HCT116 (cell line): ENCODE data around the gene ARHGEF39. TPM values are rescaled to one million over a fixed set of nuclear protein-coding genes. Genes with fewer than 3 reads are reported as not detected.

Experiments
- ATAC-seq: fragments of 200-7000 bp; cut with Tn5 transposase; 2 replicates; pipeline ENCODE4 v1.9.1; 2020; ENCODE audit warnings: mild to moderate bottlenecking, moderate library complexity
- BruUV-seq: library from RNA; stranded (reverse); fragments of 400-500 nt; replicated peaks from 2 replicates; lab custom pipeline; 2021; lab: Mats Ljungman, UMichigan
- CTCF ChIA-PET: fragments of 300-600 bp; sonication (Branson Sonifier 250); formaldehyde crosslinking; loops from one replicate; lab custom pipeline; 2021; ENCODE audit warnings: antibody characterized with exemption; lab: Charles Lee
- POLR2A ChIA-PET: fragments of 300-600, 350-600 bp; sonication (Branson Sonifier 250); formaldehyde crosslinking; loops from one replicate; lab custom pipeline; 2021; ENCODE audit warnings: antibody characterized with exemption; lab: Charles Lee
- RAD21 ChIA-PET, 2 experiments: fragments of 300-600 bp; sonication (Branson Sonifier 250); formaldehyde crosslinking; loops; one replicate each; lab custom pipeline; 2023; ENCODE audit warnings: low total read pairs in 2 of 2; ENCODE audit not compliant: uncharacterized antibody in 2 of 2, unreplicated experiment in 2 of 2, low non-redundant PET in 1 of 2; lab: Charles Lee
- DNase-seq: peaks from one replicate; pipeline ENCODE4 v3.0.0-alpha.2; 2010; ENCODE audit warnings: low read depth, low spot score
- H2AFZ ChIP-seq: fragments of 200-600 bp; shearing (Covaris generic), sonication (generic); 2 replicates; pipeline ENCODE4 v1.6.1; 2017; ENCODE audit warnings: low read depth, mixed run types, mixed read lengths, antibody characterized with exemption, low read length; ENCODE audit not compliant: poor library complexity, severe bottlenecking
- H3K27ac ChIP-seq: 2 replicates; pipeline ENCODE4 v1.5.1; 2012; ENCODE audit warnings: low read depth, low read length
- H3K27me3 ChIP-seq: fragments of 200-600 bp; sonication (generic); 2 replicates; pipeline ENCODE4 v1.6.1; 2016; ENCODE audit warnings: mixed run types, low read length, mixed read lengths; ENCODE audit not compliant: insufficient read depth
- H3K36me3 ChIP-seq, 2 experiments: fragments of 200-500 bp in 1 of 2; fragments of 200-600 bp in 1 of 2; sonication (Bioruptor generic) in 1 of 2; sonication (generic) in 1 of 2; 2 replicates each; pipeline versions ENCODE4 v1.5.1 to v1.6.1; 2014 to 2016; ENCODE audit warnings: low read length in 2 of 2, inconsistent platforms in 1 of 2, mixed read lengths in 1 of 2, mixed run types in 1 of 2; ENCODE audit not compliant: insufficient read depth in 2 of 2, control insufficient read depth in 1 of 2
- H3K4me1 ChIP-seq, 2 experiments: fragments of 200-600 bp in 1 of 2; sonication (generic) in 1 of 2; 2 replicates each; pipeline versions ENCODE4 v1.5.1 to v1.6.1; 2012 to 2017; ENCODE audit warnings: low read length in 2 of 2, inconsistent platforms in 1 of 2, mild to moderate bottlenecking in 1 of 2, mixed read lengths in 1 of 2, mixed run types in 1 of 2, moderate library complexity in 1 of 2; ENCODE audit not compliant: insufficient read depth in 2 of 2, control insufficient read depth in 1 of 2
- H3K4me2 ChIP-seq: fragments of 200-600 bp; sonication (generic); 2 replicates; pipeline ENCODE4 v1.6.1; 2017; ENCODE audit warnings: mixed run types, low read length, mixed read lengths
- H3K4me3 ChIP-seq, 2 experiments: fragments of 200-600 bp in 1 of 2; sonication (generic) in 1 of 2; replicated peaks in 1 of 2; 2 replicates each; pipeline ENCODE4 v1.5.1; 2011 to 2016; ENCODE audit warnings: low read length in 2 of 2, control low read depth in 1 of 2, low read depth in 1 of 2, mild to moderate bottlenecking in 1 of 2, mixed read lengths in 1 of 2, mixed run types in 1 of 2
- H3K79me2 ChIP-seq: fragments of 200-600 bp; sonication (generic); 2 replicates; pipeline ENCODE4 v1.6.1; 2017; ENCODE audit warnings: mild to moderate bottlenecking, mixed run types, low read length, moderate library complexity, mixed read lengths; ENCODE audit not compliant: insufficient read depth
- H3K9ac ChIP-seq: fragments of 200-600 bp; sonication (generic); 2 replicates; pipeline ENCODE4 v1.6.1; 2016; ENCODE audit warnings: low read length, mixed read lengths
- H3K9me2 ChIP-seq: fragments of 200-600 bp; sonication (generic), shearing (Covaris generic); 2 replicates; pipeline ENCODE4 v1.6.1; 2017; ENCODE audit warnings: mixed run types, mild to moderate bottlenecking, moderate library complexity; ENCODE audit not compliant: insufficient read depth
- H3K9me3 ChIP-seq, 2 experiments: fragments of 200-500 bp in 1 of 2; fragments of 200-600 bp in 1 of 2; sonication (Bioruptor generic) in 1 of 2; sonication (generic) in 1 of 2; 2 replicates each; pipeline ENCODE4 v1.6.1; 2014 to 2017; ENCODE audit warnings: low read length in 2 of 2, mixed read lengths in 2 of 2, inconsistent platforms in 1 of 2, low read depth in 1 of 2, mild to moderate bottlenecking in 1 of 2, mixed run types in 1 of 2, moderate library complexity in 1 of 2; ENCODE audit not compliant: control insufficient read depth in 1 of 2, insufficient read depth in 1 of 2
- H4K20me1 ChIP-seq: fragments of 200-600 bp; sonication (generic), shearing (Covaris generic); 2 replicates; pipeline ENCODE4 v1.6.1; 2017; ENCODE audit warnings: mixed run types, mild to moderate bottlenecking, moderate library complexity; ENCODE audit not compliant: insufficient read depth
- CBX3 ChIP-seq: IDR thresholded peaks from 2 replicates; pipeline ENCODE4 v1.6.1; 2012; ENCODE audit warnings: low read depth
- CEBPB ChIP-seq: IDR thresholded peaks from 2 replicates; pipeline ENCODE4 v1.6.1; 2012; ENCODE audit warnings: low read depth
- EGR1 ChIP-seq: IDR thresholded peaks from 2 replicates; pipeline ENCODE4 v1.6.1; 2012; ENCODE audit warnings: low read depth
- ELF1 ChIP-seq: IDR thresholded peaks from 2 replicates; pipeline ENCODE4 v1.6.1; 2012; ENCODE audit warnings: low read depth, borderline replicate concordance
- EZH2 ChIP-seq: fragments of 200-600 bp; sonication (generic); IDR thresholded peaks from 2 replicates; pipeline ENCODE4 v1.6.1; 2017; ENCODE audit warnings: antibody characterized with exemption, mixed run types
- EZH2phosphoT487 ChIP-seq: fragments of 200-600 bp; IDR thresholded peaks from 2 replicates; pipeline ENCODE4 v1.6.1; 2018; ENCODE audit warnings: antibody characterized with exemption, borderline replicate concordance
- FOSL1 ChIP-seq: IDR thresholded peaks from 2 replicates; pipeline ENCODE4 v1.6.1; 2012; ENCODE audit warnings: low read depth
- JUND ChIP-seq: IDR thresholded peaks from 2 replicates; pipeline ENCODE4 v1.6.1; 2012
- POLR2A ChIP-seq: IDR thresholded peaks from 2 replicates; pipeline ENCODE4 v1.7.0; 2011; ENCODE audit warnings: borderline replicate concordance; ENCODE audit not compliant: insufficient read depth, insufficient read length; ENCODE audit errors: extremely low read depth
- POLR2AphosphoS5 ChIP-seq: IDR thresholded peaks from 2 replicates; pipeline ENCODE4 v1.6.1; 2011; ENCODE audit warnings: mild to moderate bottlenecking, low read depth, low read length, moderate library complexity
- RAD21 ChIP-seq: IDR thresholded peaks from 2 replicates; pipeline ENCODE4 v1.6.1; 2012; ENCODE audit warnings: low read depth, mild to moderate bottlenecking
- SIN3A ChIP-seq: IDR thresholded peaks from 2 replicates; pipeline ENCODE4 v1.6.1; 2012; ENCODE audit warnings: low read depth
- SP1 ChIP-seq: IDR thresholded peaks from 2 replicates; pipeline ENCODE4 v1.6.1; 2012; ENCODE audit warnings: low read depth
- SRF ChIP-seq: IDR thresholded peaks from 2 replicates; pipeline ENCODE4 v1.6.1; 2012; ENCODE audit warnings: low read depth
- TCF7L2 ChIP-seq: IDR thresholded peaks from 2 replicates; pipeline ENCODE4 v1.7.0; 2011; ENCODE audit warnings: borderline replicate concordance, inconsistent platforms; ENCODE audit not compliant: insufficient read depth, insufficient read length; ENCODE audit errors: extremely low read depth
- YY1 ChIP-seq: IDR thresholded peaks from 2 replicates; pipeline ENCODE4 v1.6.1; 2011; ENCODE audit warnings: low read length, low read depth, moderate library complexity, mild to moderate bottlenecking; ENCODE audit not compliant: insufficient replicate concordance; ENCODE audit errors: extremely low read depth
- ZBTB33 ChIP-seq: IDR thresholded peaks from 2 replicates; pipeline ENCODE4 v1.6.1; 2011; ENCODE audit warnings: mild to moderate bottlenecking, low read length, moderate library complexity; ENCODE audit not compliant: insufficient replicate concordance; ENCODE audit errors: extremely low read depth
- ZFX ChIP-seq: fragments of 450-650 bp; IDR thresholded peaks from 2 replicates; pipeline ENCODE4 v1.6.1; 2017
- ZNF274 ChIP-seq: fragments of 200-500 bp; sonication (Bioruptor generic); IDR thresholded peaks from 2 replicates; pipeline ENCODE4 v1.6.1; 2014; ENCODE audit warnings: mild to moderate bottlenecking, low read depth, low read length, inconsistent platforms
- intact Hi-C: fragments of 100-400 bp; cut with micrococcal nuclease; formaldehyde crosslinking; loops from 2 replicates; pipeline ENCODE4 v1.10.0; 2022
- total RNA-seq: library from RNA; stranded (reverse); gene quantifications from one replicate; pipeline ENCODE4 v1.2.1, GENCODE V29; 2021; ENCODE audit not compliant: unreplicated experiment

The ARHGEF39 gene
- total RNA-seq, 1 experiment from 2014 or later, result 29.8 TPM

DNA sequence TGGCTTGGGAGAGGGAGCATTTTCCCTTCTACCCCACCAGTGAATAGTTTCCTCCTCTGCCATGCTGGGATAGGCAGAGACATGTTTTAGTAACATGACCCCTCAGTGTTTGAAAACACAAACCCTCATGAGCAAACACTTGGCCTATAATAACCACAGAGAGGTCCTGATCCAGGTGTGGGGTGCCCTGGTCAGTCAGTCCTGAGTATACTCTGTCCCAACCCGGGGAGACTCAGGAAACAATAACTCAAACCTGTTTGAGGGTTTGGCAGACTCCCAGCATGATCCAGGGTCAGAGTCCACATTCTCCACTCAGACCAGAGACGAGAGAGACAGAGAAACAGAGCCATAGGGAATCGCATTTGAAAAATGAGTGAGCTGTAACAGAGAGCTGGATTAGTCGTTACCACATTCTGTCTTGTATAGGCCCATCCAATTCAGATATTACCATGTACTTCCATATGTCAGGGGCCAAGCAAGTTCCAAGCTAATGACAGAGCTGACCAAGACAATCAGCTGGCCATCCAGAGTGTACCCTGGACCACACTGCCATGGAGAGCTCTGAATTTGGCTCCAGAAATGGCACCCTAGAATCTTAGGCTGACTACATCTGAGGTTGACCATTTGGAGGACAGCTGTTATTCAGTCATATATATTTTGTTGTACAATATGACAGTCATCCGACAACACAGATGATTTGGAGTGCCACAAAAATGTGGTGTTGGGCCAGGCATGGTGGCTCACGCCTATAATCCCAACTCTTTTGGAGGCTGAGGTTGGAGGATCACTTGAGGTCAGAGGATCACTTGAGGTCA lies 4.5 kb upstream of the ARHGEF39 start:
- Histone ChIP-seq H3K9me3 (no peaks in the 10 kb centered on the region), H3K9me2 (no peaks in the 10 kb centered on the region), H3K4me1 (peaks cover 23 to 45% of the 10 kb centered on the region in 2 experiments; a peak in 3 of 4 replicates), H3K27me3 (no peaks in the 10 kb centered on the region), H3K4me3 (peak overlapping the region in 1 of 2 experiments; percentile 25; a peak in 1 of 4 replicates), H2AFZ (peak overlapping the region; percentile 84), H3K4me2 (peak overlapping the region; percentile 67), H3K27ac (0 out of 2 replicates have a peak overlapping the region, but pooled peaks have one; percentile 7), H3K9ac (no peak overlapping the region), H3K36me3 (no peaks in the 10 kb centered on the region), H4K20me1 (no peaks in the 10 kb centered on the region), H3K79me2 (peaks cover 4% of the 10 kb centered on the region; the same call in 1 of the 2 replicates)
- ChIA-PET POLR2A (interaction anchor here (1.4 kb wide), 1 partner anchor 11 kb away, joined by 3 read pairs; no protein-coding TSS in a partner anchor), RAD21 (no interaction called here), CTCF (interaction anchor here (1.4 kb wide), 1 partner anchor 9 kb away, joined by 5 read pairs; no protein-coding TSS in a partner anchor)
- ATAC-seq (peak; percentile 10; the same call in 1 of the 2 replicates), DNase-seq (no peak)
- TF ChIP-seq ZNF274, result no peak
- TF ChIP-seq ELF1, result no peak
- no peak for TF ChIP-seq POLR2A
- no peak for TF ChIP-seq CBX3
- TF ChIP-seq YY1, result no peak
- peak; percentile 22; the same call in 1 of the 2 replicates for TF ChIP-seq SP1
- no peak for TF ChIP-seq EZH2phosphoT487
- TF ChIP-seq RAD21, result no peak
- TF ChIP-seq POLR2AphosphoS5, result no peak
- no TSS peak for BruUV-seq
- intact Hi-C loops, result no loop called here

GRCh38 chr9:35667939-35668338 lies 2.9 kb upstream of the ARHGEF39 start:
- Histone ChIP-seq H2AFZ (no peak overlapping the region), H3K4me1 (peaks cover 27 to 50% of the 10 kb centered on the region in 2 experiments; a peak in 3 of 4 replicates), H3K27me3 (no peaks in the 10 kb centered on the region), H3K4me2 (no peak overlapping the region), H3K4me3 (no peak overlapping the region)
- CTCF ChIA-PET, result no interaction called here
- no peak for DNase-seq
- RAD21 ChIA-PET, result no interaction called here
- TF ChIP-seq ELF1 (no peak), EZH2phosphoT487 (no peak), POLR2AphosphoS5 (no peak), TCF7L2 (no peak), POLR2A (no peak), FOSL1 (no peak), RAD21 (no peak), SRF (no peak), SIN3A (no peak), ZFX (no peak), CEBPB (no peak), EGR1 (no peak), ZBTB33 (no peak), JUND (no peak), EZH2 (no peak), ZNF274 (no peak)
- TF ChIP-seq, all 23 proteins: peak for 0
- BruUV-seq, result no TSS peak
- Histone ChIP-seq H3K9ac (no peak overlapping the region), H3K27ac (no peak overlapping the region), H3K9me3 (no peaks in the 10 kb centered on the region), H4K20me1 (no peaks in the 10 kb centered on the region), H3K9me2 (no peaks in the 10 kb centered on the region), H3K36me3 (peaks cover 0 to 10% of the 10 kb centered on the region in 2 experiments; a peak in 1 of 4 replicates), H3K79me2 (peaks cover 20% of the 10 kb centered on the region; the same call in 1 of the 2 replicates)
- ATAC-seq, result no peak
- POLR2A ChIA-PET, result no interaction called here
- intact Hi-C loops, result no loop called here
